Muscle of leg (tissue), 11 donors: ENCODE results near the gene BCL2. TPM values are rescaled to one million over a fixed set of nuclear protein-coding genes. Genes with fewer than 3 reads are reported as not detected.
A peak's percentile ranks its signal among the peaks of the same experiment; 100 is the strongest.

ENCODE experiments used
- DNase-seq: peaks from one replicate; pipeline ENCODE4 v3.0.0; 2013
- H3K27ac ChIP-seq: one replicate; pipeline ENCODE4 v1.5.1; 2013; ENCODE audit warnings: mild to moderate bottlenecking, low read length, control low read depth
- H3K27me3 ChIP-seq: one replicate; pipeline ENCODE4 v1.6.1; 2013; ENCODE audit warnings: low read length; ENCODE audit not compliant: control insufficient read depth, insufficient read depth
- H3K36me3 ChIP-seq: one replicate; pipeline ENCODE4 v1.6.1; 2013; ENCODE audit warnings: low read length; ENCODE audit not compliant: control insufficient read depth, insufficient read depth
- H3K4me1 ChIP-seq: one replicate; pipeline ENCODE4 v1.6.1; 2013; ENCODE audit warnings: low read length; ENCODE audit not compliant: control insufficient read depth, insufficient read depth
- H3K4me3 ChIP-seq: one replicate; pipeline ENCODE4 v1.5.1; 2013; ENCODE audit warnings: low read length, control low read depth
- H3K9me3 ChIP-seq: replicated peaks from 2 replicates; pipeline ENCODE4 v1.6.1; 2013; ENCODE audit warnings: low read depth, low read length; ENCODE audit not compliant: control insufficient read depth
- WGBS: methylation state at CpG from one replicate; pipeline ENCODE4 v1.1.5; 2013; ENCODE audit warnings: missing lambda C conversion rate; ENCODE audit not compliant: insufficient coverage; 5-methylcytosine and 5-hydroxymethylcytosine counted together
- polyA plus RNA-seq, 8 donors: library from polyadenylated mRNA; unstranded; fragments of 120-200 nt; gene quantifications; one replicate each; pipeline versions ENCODE4 v1.2.1 to v1.2.3, GENCODE V29; 2013; ENCODE audit warnings: inconsistent platforms in 1 of 8, low replicate concordance in 1 of 8; ENCODE audit not compliant: insufficient read length in 8 of 8, insufficient read depth in 1 of 8
- total RNA-seq: library from RNA; stranded (reverse); fragments of 120-200 nt; gene quantifications from one replicate; pipeline ENCODE4 v1.2.4, GENCODE V29; 2013

The BCL2 gene
- total and polyA plus RNA-seq, 9 donors, result 13.0 to 22.3 (median 16.5) TPM

GRCh38 chr18:63107171-63107845 is 212.3 kb downstream of the BCL2 start:
- no peaks in the 10 kb centered on the region for H3K36me3 ChIP-seq
- DNase-seq, result no peak
- H3K27ac ChIP-seq, result no peak overlapping the region
- peaks cover 10% of the 10 kb centered on the region for H3K4me1 ChIP-seq
- H3K4me3 ChIP-seq, result no peak overlapping the region
- no peaks in the 10 kb centered on the region for H3K27me3 ChIP-seq
- H3K9me3 ChIP-seq, result no peaks in the 10 kb centered on the region
- WGBS, result no CpG with 5 or more reads among the region's 6 CpGs

GRCh38 chr18:63106727-63107126 is 212.8 kb downstream of the BCL2 start:
- no peak overlapping the region for H3K27ac ChIP-seq
- WGBS, result no CpG with 5 or more reads among the region's 3 CpGs

GRCh38 chr18:63105636-63106316 is 213.8 kb downstream of the BCL2 start:
- Histone ChIP-seq H3K4me1 (no peaks in the 10 kb centered on the region), H3K9me3 (no peaks in the 10 kb centered on the region), H3K4me3 (no peak overlapping the region), H3K27me3 (no peaks in the 10 kb centered on the region), H3K27ac (no peak overlapping the region), H3K36me3 (no peaks in the 10 kb centered on the region)
- WGBS, result 91% methylated on average over 13 of the region's 14 CpGs
- DNase-seq, result peak; percentile 34

More at GRCh38 chr18:63106727-63107126, 212.8 kb downstream of the BCL2 start:
- no peak for DNase-seq
- no peaks in the 10 kb centered on the region for H3K9me3 ChIP-seq
- no peaks in the 10 kb centered on the region for H3K27me3 ChIP-seq
- no peak overlapping the region for H3K4me3 ChIP-seq
- H3K36me3 ChIP-seq, result no peaks in the 10 kb centered on the region
- peaks cover 4% of the 10 kb centered on the region for H3K4me1 ChIP-seq

GRCh38 chr18:63104868-63105267 is 214.7 kb downstream of the BCL2 start:
- Histone ChIP-seq H3K27ac (no peak overlapping the region), H3K4me3 (no peak overlapping the region), H3K9me3 (no peaks in the 10 kb centered on the region), H3K4me1 (no peaks in the 10 kb centered on the region), H3K27me3 (no peaks in the 10 kb centered on the region), H3K36me3 (no peaks in the 10 kb centered on the region)
- DNase-seq, result no peak
- WGBS, result 90% methylated on average over 11 of the region's 12 CpGs

- H3K27me3 ChIP-seq, result no peaks in the 10 kb centered on the region
- no peaks in the 10 kb centered on the region for H3K36me3 ChIP-seq
- H3K9me3 ChIP-seq, result no peaks in the 10 kb centered on the region
- 75% methylated on average over 7 of the region's 7 CpGs for WGBS
- no peaks in the 10 kb centered on the region for H3K4me1 ChIP-seq
- no peak for DNase-seq
- no peak overlapping the region for H3K4me3 ChIP-seq
- H3K27ac ChIP-seq, result no peak overlapping the region
Measured at GRCh38 chr18:63102941-63103744, 216.4 kb downstream of the BCL2 start.

- Histone ChIP-seq H3K27ac (no peak overlapping the region), H3K4me3 (no peak overlapping the region), H3K27me3 (no peaks in the 10 kb centered on the region), H3K9me3 (no peaks in the 10 kb centered on the region), H3K4me1 (no peaks in the 10 kb centered on the region), H3K36me3 (no peaks in the 10 kb centered on the region)
- DNase-seq, result no peak
- 85% methylated on average over 4 of the region's 7 CpGs for whole genome bisulfite sequencing
Measured at GRCh38 chr18:63100630-63101055, 218.9 kb downstream of the BCL2 start.

- no peaks in the 10 kb centered on the region for H3K9me3 ChIP-seq
- WGBS, result 71% methylated on average over 9 of the region's 10 CpGs
- no peak overlapping the region for H3K27ac ChIP-seq
- H3K4me3 ChIP-seq, result no peak overlapping the region
- no peaks in the 10 kb centered on the region for H3K36me3 ChIP-seq
- DNase-seq, result no peak
- no peaks in the 10 kb centered on the region for H3K27me3 ChIP-seq
- H3K4me1 ChIP-seq, result no peaks in the 10 kb centered on the region
Measured at GRCh38 chr18:63099848-63100629, 219.5 kb downstream of the BCL2 start.

GRCh38 chr18:63099091-63099840 is 220.3 kb downstream of the BCL2 start:
- H3K4me1 ChIP-seq, result no peaks in the 10 kb centered on the region
- H3K27ac ChIP-seq, result no peak overlapping the region
- no peaks in the 10 kb centered on the region for H3K36me3 ChIP-seq
- H3K4me3 ChIP-seq, result no peak overlapping the region
- DNase-seq, result no peak
- H3K27me3 ChIP-seq, result no peaks in the 10 kb centered on the region
- 81% methylated on average over 12 of the region's 14 CpGs for WGBS
- no peaks in the 10 kb centered on the region for H3K9me3 ChIP-seq
